GM06990 (cell line): ENCODE results near the gene WNT7B.

ENCODE experiments used
- DNase-seq: peaks from one replicate; pipeline ENCODE4 v3.0.0-alpha.2; 2011; ENCODE audit not compliant: insufficient read length; ENCODE audit errors: extremely low read depth
- H3K27me3 ChIP-seq: replicated peaks from 2 replicates; pipeline ENCODE4 v1.6.0; 2011; ENCODE audit warnings: low read length; ENCODE audit not compliant: control insufficient read depth, insufficient read depth
- H3K36me3 ChIP-seq: 2 replicates; pipeline ENCODE4 v1.5.1; 2011; ENCODE audit warnings: low read length; ENCODE audit not compliant: control insufficient read depth, insufficient read depth
- H3K4me3 ChIP-seq: replicated peaks from 2 replicates; pipeline ENCODE4 v1.5.1; 2011; ENCODE audit warnings: low read depth, mild to moderate bottlenecking, control low read depth, low read length
- CTCF ChIP-seq: IDR thresholded peaks from 2 replicates; pipeline ENCODE4 v1.5.1; 2011; ENCODE audit warnings: low read length, control low read depth, mild to moderate bottlenecking, inconsistent platforms; ENCODE audit not compliant: insufficient read depth, poor library complexity, severe bottlenecking

Gene WNT7B

GRCh38 chr22:45932071-45932470 is 44.9 kb downstream of the WNT7B start:
- Histone ChIP-seq H3K4me3 (no peak overlapping the region), H3K36me3 (no peaks in the 10 kb centered on the region), H3K27me3 (no peaks in the 10 kb centered on the region; the same call in none of the 2 replicates)
- no peak for DNase-seq
- TF ChIP-seq CTCF = no peak

- TF ChIP-seq CTCF = no peak
- no peaks in the 10 kb centered on the region; the same call in none of the 2 replicates for H3K27me3 ChIP-seq
- DNase-seq = no peak
- no peaks in the 10 kb centered on the region for H3K36me3 ChIP-seq
- H3K4me3 ChIP-seq = no peak overlapping the region
Measured at GRCh38 chr22:45931042-45931441, 45.9 kb downstream of the WNT7B start.

- H3K4me3 ChIP-seq = no peak overlapping the region
- no peaks in the 10 kb centered on the region; the same call in none of the 2 replicates for H3K27me3 ChIP-seq
- no peak for DNase-seq
- H3K36me3 ChIP-seq = no peaks in the 10 kb centered on the region
- no peak for TF ChIP-seq CTCF
Measured at GRCh38 chr22:45930324-45930723, 46.6 kb downstream of the WNT7B start.

- no peak for DNase-seq
- H3K27me3 ChIP-seq = no peaks in the 10 kb centered on the region; the same call in none of the 2 replicates
- TF ChIP-seq CTCF = no peak
- H3K4me3 ChIP-seq = no peak overlapping the region
- H3K36me3 ChIP-seq = no peaks in the 10 kb centered on the region
Measured at GRCh38 chr22:45929649-45930048, 47.3 kb downstream of the WNT7B start.

- no peak for TF ChIP-seq CTCF
- Histone ChIP-seq H3K4me3 (no peak overlapping the region), H3K36me3 (no peaks in the 10 kb centered on the region), H3K27me3 (no peaks in the 10 kb centered on the region; the same call in none of the 2 replicates)
- no peak for DNase-seq
Measured at GRCh38 chr22:45928726-45929368, 48.1 kb downstream of the WNT7B start.
